ENCODE data around the gene OR5H14.
"Not testable (repeated sequence)": the region's sequence is repeated elsewhere in the genome, so short reads cannot be mapped to it uniquely, and the experiment has no call there.

The OR5H14 gene

DNA sequence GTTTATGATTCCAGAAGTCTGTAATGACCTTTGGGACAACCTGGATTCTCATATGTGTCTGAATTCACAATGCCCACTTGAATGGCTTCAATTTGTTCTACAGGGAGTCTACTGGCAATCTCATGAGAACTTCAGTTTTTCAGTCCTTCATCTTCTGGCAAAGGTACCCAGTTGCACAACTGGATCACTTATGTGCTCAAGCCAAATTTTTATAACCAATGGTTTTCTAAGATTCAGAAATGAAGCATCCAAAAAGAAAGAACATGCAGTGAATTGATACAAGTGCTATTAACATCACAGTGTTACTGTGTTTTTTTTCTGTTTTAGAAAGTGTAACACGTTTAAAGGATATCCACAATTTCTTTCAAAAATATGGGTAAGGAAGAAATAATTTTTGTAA is at the start of gene OR5H14:
Gene OR5H14, plus strand, starts transcription at position 301 of the 400 bp plus-strand sequence. CDS start 1,907 bp downstream, outside the sequence.
- no peak for DNase-seq (ENCODE audit: low read depth in 2 of 2)

DNA sequence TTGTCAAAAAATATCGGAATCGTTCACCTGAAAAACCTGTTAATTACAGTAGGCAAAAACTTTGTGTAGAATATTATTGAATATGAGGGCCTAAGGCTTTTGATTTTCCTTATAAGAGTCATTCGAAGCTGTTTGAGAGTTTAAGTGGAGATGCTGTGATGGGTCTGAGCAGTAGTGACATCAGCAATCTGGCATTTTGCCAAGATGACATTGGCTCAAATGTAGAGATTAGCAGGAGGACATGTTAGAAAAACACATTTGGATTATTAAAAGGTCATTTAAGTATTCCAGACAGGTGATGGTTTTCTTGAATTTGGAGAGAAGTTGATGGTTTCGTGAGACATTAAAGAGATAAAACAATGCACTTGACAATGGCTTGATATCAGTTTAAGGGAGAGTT is 47.4 kb upstream of the OR5H14 start:
- DNase-seq (ENCODE audit: low read depth in 2 of 2), result no peak

DNA sequence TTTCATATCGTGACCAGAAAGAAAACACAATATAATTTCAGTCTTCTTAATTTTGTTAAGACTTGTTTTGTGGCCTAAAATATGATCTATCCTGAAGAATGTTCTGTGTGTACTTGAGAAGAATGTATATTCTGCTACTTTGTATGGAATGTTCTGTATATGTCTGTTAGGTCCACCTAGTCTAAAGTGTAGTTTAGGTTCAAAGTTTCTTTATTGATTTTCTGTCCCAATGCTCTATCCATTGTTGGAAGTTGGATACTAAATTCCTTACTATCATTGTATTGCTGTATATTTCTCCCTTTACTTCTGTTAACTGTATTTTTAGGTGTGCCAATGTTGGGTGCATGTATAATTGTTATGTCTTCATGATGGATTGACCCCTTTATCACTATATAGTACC is 39.1 kb upstream of the OR5H14 start:
- DNase-seq (ENCODE audit: low read depth in 2 of 2), result no peak

DNA sequence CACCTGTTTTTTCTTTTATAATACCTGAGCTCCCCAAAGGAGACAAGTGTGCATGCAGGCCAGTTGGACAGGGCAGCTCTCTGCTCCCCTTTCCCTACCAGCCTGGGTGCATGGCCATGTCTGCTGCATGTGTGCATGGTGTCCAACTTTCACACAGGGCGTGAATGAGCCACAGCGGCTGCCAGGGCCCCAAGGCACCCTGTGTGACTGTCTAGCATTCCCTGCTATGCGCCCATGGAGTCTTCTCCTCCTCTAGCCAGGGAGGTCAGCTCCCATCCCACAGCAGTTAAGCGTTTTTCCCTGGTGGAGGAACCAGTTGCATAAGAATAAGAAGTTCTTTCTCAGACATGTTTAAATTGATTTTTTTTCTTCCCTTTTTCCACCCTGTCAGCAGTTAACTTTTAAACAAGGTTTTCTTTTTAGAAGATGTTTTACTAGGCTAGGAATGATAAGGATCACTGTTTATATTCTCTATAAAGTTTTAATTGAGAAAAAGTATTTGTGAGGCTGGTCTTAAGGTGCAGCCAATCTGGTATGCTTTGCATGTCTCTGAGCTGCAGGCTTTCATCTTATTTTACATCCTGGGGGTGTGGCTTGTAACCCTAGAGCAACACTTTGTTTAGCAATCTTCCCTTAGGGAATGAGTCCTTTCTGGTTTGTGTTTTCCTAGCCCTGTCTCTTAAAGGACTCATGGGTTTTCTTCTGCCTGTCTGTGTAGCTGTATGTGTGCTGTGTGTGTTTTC is 37.3 kb upstream of the OR5H14 start:
- no peak for DNase-seq (ENCODE audit: low read depth in 2 of 2)

DNA sequence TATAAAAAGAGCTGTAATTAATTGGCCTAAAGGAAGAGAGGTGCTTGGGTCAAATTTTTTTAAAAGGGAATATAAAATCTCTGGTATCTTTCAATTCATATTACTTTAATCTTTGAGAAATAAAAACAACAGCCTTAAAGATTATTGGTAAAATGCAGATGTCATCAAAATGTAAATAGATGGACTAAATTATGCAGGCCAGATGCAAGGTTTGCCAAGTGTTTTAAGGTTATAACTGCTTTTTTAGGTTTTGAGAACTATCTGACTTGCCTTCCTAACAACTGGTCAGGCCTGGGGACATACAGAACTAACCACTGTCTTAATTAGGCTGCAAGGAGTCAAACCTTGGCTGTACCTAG is 36.8 kb upstream of the OR5H14 start:
- no peak for DNase-seq (ENCODE audit: low read depth in 2 of 2)

DNA sequence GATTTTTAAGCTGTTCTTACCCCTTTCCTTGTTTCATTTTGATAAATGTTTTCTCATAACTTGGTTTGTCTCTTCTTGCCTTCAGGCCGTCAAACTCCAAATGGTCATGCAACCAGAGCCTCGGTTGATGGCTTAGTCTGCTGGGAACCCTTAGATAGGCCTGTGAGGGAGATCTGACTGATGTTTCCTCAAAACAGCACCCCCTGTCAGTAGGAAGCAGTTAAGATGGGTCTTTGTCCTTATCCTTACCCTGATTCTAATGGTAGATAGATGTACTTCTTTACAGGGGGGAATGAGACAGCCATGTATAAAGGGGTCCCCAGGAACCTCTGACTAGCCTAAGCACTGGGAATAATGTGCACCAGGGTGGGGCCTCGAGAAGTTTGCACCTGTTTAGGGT is 33.0 kb upstream of the OR5H14 start:
- no peak for DNase-seq (ENCODE audit: low read depth in 2 of 2)

DNA sequence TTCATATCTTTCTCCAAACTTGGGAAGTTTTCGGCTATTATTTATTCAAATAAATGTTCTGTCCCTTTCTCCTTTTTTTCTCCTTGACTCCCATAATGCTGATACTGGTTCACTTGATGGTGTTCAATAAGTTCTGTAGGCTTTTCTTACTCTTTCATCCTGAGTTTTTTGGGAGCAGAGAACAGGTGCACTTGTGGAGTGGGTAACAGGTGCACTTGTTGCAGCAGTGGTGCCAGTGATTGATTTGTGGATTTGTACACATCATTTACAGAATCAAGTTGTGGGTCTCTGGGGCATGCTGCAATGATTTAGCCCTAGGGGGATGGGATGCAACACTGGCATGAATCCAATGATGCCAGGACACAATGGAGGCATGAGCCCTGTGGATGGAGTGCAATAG is 31.6 kb upstream of the OR5H14 start:
- DNase-seq (ENCODE audit: low read depth in 2 of 2), result no peak

DNA sequence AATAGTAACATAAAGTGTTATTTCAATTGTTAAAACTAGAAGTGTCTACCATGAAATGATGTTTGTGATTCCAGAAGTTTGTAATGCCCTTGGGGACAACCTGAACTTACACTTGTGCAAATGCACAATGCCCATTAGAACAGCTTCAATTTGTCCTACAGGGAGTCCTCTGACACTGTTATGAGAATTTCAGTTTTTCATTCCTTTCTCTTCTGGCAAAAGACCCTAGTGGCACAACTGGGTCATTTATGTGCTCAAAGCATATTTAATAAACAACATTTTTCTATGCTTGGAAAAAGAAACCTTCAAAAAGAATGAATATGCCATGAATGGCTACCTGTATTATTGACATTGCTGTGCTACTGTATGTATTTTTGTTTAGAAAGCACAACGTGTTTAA is 16.9 kb upstream of the OR5H14 start, which contains the start of gene OR5H1:
Gene OR5H1, plus strand, starts transcription at position 301 of the 400 bp plus-strand sequence. CDS start 1,977 bp downstream, outside the sequence.
- DNase-seq (ENCODE audit: low read depth in 2 of 2), result no peak

DNA sequence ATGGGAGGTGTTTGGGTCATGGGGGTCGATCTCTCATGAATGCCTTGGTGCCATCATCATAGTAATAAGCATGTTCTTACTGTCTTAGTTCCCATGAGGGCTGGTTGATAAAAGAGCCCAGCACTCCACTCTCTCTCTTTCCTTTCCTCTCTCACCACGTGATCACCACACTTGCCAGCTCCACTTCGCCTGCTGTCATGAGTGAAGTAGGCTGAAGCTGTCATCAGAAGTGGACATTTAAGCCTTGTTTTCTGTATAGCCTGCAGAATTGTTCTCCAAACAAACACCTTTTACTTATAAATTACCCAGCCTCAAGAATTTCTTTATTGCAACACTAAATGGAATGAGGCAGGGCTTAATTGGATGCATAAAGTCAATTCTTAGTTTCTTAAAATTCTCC is 10.6 kb upstream of the OR5H14 start:
- DNase-seq (ENCODE audit: low read depth in 2 of 2), result no peak

DNA sequence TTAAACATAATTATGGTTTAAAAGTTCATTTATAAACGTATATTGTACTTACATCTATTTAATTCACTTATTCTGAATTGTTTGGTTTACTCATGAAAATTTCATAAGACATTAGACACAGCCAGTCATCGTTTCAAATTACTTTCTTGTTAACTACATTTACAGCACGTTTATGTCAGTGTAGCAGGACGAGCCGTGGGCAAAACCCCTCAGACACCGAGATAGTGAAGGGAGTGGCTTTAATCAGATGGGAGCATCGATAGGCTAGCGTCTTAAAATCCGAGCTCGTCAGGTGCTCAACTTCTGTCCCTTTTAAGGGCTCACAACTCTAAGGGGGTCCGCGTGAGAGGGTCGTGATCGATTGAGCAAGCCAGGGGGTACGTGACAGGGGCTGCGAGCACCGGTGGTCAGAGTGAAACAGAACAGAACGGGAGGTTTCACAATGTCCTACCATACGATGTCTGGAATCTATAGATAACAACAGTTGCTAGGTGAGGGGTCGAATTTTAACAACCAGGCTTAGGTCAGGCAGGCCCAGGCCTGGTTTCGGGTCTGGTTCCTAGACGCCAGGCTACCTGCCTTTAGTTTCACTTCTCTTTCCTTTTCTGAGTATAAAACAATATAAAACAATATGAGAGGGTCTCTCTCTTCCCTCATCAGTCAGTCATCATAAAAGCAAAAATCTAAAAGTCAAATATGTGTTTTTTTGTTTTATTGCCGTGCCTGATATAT is 9.3 kb upstream of the OR5H14 start:
- not testable (repeated sequence) for DNase-seq (ENCODE audit: low read depth in 2 of 2)

DNA sequence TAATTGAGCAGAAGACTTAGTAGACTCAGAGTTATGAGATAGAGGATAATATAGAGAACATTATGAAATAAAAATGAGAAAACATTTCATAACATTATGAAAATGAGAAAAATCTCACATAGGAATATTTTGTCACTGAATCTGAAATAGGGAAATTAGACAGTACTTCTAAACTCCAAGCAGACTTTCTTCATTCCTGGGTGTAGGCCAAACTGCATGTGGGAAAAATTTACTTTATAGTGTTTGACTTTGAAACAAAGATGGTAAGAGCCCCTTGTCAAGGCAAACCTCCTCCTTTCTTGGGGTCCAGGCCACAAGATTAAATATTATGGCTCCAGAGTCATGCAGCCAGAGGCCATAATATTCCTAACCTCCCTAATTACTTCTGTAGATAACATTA is 6.7 kb upstream of the OR5H14 start:
- no peak for DNase-seq (ENCODE audit: low read depth in 2 of 2)

DNA sequence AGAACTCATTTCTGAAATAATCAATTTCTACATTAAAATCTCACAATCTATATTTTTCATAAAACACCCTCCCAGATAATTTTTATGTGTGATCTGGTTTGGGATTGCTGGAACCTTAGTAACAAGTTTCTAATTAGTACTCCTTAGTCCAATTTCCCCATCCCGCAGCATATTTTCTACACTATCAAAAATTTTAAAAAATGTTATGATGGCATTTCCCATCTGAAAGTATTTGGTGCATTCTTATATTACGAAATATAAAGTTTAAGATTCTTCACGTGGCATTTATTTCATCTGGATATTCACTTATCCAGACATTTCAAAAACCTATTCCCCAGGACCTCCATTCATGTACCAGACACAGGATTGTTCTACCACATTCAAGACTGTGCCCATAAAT is 1.5 kb downstream of the OR5H14 start:
- no peak for DNase-seq (ENCODE audit: low read depth in 2 of 2)

DNA sequence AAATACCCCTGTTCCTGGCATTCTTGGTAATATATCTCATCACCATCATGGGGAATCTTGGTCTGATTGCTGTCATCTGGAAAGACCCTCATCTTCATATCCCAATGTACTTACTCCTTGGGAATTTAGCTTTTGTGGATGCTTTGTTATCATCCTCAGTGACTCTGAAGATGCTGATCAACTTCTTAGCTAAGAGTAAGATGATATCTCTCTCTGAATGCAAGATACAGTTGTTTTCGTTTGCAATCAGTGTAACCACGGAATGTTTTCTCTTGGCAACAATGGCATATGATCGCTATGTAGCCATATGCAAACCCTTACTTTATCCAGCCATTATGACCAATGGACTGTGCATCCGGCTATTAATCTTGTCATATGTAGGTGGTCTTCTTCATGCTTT is 2.2 kb downstream of the OR5H14 start:
- DNase-seq (ENCODE audit: low read depth in 2 of 2), result not testable (repeated sequence)

DNA sequence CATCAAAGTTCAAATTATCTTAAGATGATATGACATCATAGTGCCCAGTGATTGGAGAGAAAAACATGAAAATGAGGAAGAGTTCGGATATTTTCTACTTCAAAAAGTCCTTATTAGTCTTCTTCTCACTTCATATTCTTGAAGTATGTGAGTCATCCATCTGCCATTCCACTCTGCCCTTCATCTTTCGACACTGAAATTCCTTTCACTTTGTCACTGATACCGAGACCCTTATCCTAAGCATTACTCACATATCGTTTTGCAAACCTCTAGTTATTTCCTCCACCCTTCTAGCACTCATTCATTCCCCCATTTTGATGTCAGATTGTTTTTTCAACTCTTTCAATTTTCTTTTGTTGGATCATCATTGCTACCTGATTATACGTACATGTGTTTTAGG is 4.0 kb downstream of the OR5H14 start:
- DNase-seq (ENCODE audit: low read depth in 2 of 2), result no peak

DNA sequence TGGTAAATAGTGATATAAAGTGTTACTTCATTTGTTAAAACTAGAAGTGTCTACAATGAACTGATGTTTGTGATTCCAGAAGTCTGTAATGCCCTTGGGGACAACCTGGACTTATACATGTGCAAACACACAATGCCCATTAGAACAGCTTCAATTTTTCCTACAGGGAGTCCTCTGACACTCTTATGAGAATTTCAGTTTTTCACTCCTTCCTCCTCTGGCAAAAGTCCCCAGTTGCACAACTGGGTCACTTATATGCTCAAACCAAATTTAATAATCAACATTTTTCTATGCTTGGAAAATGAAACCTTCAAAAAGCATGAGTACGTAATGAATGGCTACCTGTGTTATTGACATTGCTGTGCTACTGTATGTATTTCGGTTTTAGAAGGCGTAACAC is 19.1 kb downstream of the OR5H14 start, which contains the start of gene OR5H15:
Gene OR5H15, plus strand, starts transcription at position 301 of the 400 bp plus-strand sequence. CDS start 2,004 bp downstream, outside the sequence.
- DNase-seq (ENCODE audit: low read depth in 2 of 2), result no peak

DNA sequence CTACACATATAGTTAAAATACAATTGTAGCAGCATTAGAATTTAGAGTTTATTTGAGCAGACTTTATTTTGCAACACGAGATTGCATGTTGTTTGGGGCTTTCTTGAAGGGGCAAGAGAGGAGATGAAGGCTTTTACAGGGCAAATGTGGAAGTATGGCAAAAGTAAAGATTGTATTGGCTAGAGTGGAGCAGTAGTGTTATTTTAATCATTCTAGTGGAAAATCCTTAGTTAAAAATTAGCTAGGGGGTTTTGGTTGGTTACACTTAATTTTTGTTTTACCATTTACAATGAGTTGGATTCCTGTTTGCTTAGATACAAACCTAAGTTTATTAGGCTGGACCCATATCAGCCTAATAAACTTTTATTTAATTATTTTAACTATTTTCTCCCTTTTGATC is 23.8 kb downstream of the OR5H14 start:
- DNase-seq (ENCODE audit: low read depth in 2 of 2), result no peak

DNA sequence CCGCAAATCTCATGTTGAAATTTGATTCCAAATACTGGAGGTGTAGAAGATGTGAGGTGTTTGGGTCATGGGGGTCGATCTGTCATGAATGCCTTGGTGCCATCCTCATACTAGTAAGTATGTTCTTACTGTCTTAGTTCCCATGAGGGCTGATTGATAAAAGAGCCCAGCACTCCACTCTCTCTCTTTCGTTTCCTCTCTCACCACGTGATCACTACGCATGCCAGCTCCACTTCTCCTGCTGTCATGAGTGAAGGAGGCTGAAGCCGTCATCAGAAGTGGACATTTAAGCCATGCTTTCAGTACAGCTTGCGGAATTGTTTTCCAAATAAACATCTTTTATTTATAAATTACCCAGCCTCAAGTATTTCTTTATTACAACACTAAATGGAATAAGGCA is 25.3 kb downstream of the OR5H14 start:
- DNase-seq (ENCODE audit: low read depth in 2 of 2), result no peak

DNA sequence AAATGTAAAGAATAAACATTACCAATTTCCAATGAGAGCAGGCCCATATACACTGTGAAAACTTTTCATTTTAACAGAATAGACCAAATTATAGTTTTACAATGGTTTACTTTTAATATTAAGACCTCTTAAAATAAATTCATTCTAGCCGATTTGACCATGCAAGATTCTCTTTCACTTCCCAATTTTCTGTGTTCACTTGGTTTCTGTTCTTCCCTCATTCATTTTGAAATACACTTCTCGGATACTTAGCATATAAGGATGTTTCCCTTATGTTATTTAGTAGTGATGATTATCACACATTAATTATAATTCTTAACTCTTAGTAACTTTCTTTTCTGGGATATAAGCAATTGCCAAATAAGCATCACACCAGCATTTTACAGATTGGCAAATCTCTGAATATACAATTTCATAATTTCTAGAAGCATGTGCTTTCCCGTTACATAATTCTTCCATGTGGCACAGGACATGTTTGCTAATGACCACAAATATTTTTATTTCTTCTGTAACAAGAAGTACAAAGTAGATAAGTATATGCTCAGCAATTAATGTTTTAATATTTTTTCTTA is 33.1 kb downstream of the OR5H14 start:
- no peak for DNase-seq (ENCODE audit: low read depth in 2 of 2)

DNA sequence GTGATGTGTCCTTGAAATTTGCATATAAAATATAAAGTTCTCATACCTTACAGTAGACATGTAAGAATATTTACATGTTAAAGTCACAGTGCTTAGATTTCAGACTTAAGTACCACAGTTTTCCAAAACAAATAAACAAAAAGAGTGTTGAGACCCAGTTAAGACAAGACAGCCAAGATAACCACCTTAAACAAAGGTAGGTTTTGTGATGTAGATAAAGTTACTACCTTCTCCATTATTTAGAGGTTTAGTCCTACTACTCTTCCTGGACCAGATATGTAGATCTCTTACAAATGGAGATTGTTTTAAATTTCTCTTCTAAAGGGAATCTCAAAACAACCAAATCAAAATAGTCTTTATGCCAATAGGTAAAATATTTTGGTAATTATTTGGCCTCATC is 34.9 kb downstream of the OR5H14 start:
- no peak for DNase-seq (ENCODE audit: low read depth in 2 of 2)

DNA sequence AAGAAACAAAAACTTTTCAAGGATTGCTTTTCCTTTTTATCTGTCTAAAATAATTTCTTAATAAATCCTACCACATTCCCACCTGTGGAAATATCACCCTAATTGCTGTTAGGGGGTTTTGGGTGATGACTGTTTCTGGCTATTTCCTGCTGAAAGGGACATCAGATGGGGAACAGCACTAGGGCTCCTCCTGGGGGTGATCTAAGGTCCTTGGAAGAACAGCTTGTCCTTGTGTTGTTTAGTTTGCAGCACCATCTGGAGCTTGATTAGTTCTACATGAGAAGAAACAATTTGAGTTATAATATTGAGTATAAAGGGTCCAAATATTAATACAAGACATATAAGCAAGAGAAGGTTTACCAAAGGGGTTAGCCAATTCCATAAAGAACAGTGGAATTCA is 37.9 kb downstream of the OR5H14 start:
- DNase-seq (ENCODE audit: low read depth in 2 of 2), result no peak

DNA sequence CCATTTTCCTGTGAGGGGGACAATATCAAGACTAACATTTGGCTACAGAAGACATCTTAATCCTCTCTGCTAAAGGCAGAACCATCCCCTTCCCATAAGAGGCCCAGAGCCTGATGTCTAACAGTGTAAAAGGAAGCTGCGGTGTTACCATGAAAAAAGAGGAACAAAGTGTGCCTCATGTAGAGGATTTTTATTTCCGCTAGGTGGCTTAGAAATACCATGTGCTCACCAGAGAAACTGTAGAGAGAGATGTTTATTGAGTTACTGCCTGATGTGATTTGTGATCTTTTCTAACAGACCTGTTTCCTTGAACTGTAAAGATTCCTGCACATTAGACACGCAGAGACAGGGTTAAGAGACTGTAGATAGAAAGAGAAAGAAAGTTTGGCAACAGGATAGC is 41.3 kb downstream of the OR5H14 start:
- DNase-seq (ENCODE audit: low read depth in 2 of 2), result no peak

DNA sequence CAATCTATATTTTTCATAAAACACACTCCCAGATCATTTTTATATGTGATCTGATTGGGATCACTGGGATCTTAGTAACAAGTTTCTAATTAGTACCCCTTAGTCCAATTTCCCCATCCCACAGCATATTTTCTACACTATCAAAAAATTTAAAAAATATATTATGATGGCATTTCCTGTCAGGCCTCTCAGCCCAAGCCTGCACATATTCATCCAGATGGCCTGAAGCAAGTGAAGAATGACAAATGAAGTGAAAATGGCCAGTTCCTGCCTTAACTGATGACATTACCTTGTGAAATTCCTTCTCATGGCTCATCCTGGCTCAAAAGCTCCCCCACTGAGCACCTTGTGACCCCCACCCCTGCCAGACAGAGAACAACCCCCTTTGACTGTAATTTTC is 43.6 kb downstream of the OR5H14 start:
- DNase-seq (ENCODE audit: low read depth in 2 of 2), result not testable (repeated sequence)

DNA sequence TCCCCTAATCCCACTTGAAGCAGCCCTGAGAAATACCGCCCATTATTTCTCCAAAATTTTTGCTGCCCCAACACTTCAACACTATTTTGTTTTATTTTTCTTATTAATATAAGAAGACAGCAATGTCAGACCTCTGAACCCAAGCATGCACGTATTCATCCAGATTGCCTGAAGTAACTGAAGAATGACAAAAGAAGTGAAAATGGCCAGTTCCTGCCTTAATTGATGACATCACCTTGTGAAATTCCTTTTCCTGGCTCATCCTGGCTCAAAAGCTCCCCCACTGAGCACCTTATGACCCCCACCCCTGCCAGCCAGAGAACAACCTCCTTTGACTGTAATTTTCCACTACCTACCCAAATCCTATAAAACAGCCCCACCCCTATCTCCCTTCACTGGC is 49.0 kb downstream of the OR5H14 start:
- not testable (repeated sequence) for DNase-seq (ENCODE audit: low read depth in 2 of 2)
